Smooth muscle cell (in vitro differentiated cells): Measurements from ENCODE around the gene DAAM2. TPM values are rescaled to one million over a fixed set of nuclear protein-coding genes. Genes with fewer than 3 reads are reported as not detected.

Experiments
- DNase-seq: peaks from one replicate; lab custom pipeline; 2025; ENCODE audit not compliant: unreplicated experiment; lab: John Stamatoyannopoulos, UW
- H2AFZ ChIP-seq: fragments of 200-600 bp; sonication (generic); 2 replicates; pipeline ENCODE4 v1.6.0; 2016; ENCODE audit warnings: antibody characterized with exemption, low read depth, mild to moderate bottlenecking
- H3F3A ChIP-seq: fragments of 200-600 bp; sonication (generic); 2 replicates; pipeline ENCODE4 v1.6.0; 2017; ENCODE audit warnings: antibody characterized with exemption, low read depth
- H3K27ac ChIP-seq: fragments of 200-600 bp; sonication (generic); 2 replicates; pipeline ENCODE4 v1.5.1; 2016; ENCODE audit warnings: low read depth, mild to moderate bottlenecking
- H3K27me3 ChIP-seq: fragments of 200-600 bp; sonication (generic); 2 replicates; pipeline ENCODE4 v1.6.1; 2016; ENCODE audit warnings: low read depth, mild to moderate bottlenecking
- H3K36me3 ChIP-seq: fragments of 200-600 bp; sonication (generic); 2 replicates; pipeline ENCODE4 v1.5.1; 2016; ENCODE audit warnings: low read depth
- H3K4me1 ChIP-seq: fragments of 200-600 bp; sonication (generic); 2 replicates; pipeline ENCODE4 v1.5.1; 2016; ENCODE audit warnings: low read depth
- H3K4me2 ChIP-seq: fragments of 200-600 bp; sonication (generic); 2 replicates; pipeline ENCODE4 v1.6.0; 2016; ENCODE audit warnings: mild to moderate bottlenecking
- H3K4me3 ChIP-seq: fragments of 200-600 bp; sonication (generic); 2 replicates; pipeline ENCODE4 v1.5.1; 2016; ENCODE audit warnings: mild to moderate bottlenecking
- H3K79me2 ChIP-seq: fragments of 200-600 bp; sonication (generic); 2 replicates; pipeline ENCODE4 v1.6.0; 2016; ENCODE audit warnings: low read depth, mild to moderate bottlenecking
- H3K9ac ChIP-seq: fragments of 200-600 bp; sonication (generic); 2 replicates; pipeline ENCODE4 v1.6.0; 2016; ENCODE audit warnings: low read depth
- H3K9me3 ChIP-seq: fragments of 200-600 bp; sonication (generic); replicated peaks from 2 replicates; pipeline ENCODE4 v1.5.1; 2016; ENCODE audit warnings: low read depth
- H4K20me1 ChIP-seq: fragments of 200-600 bp; sonication (generic); 2 replicates; pipeline ENCODE4 v1.6.0; 2016; ENCODE audit warnings: low read depth
- CTCF ChIP-seq: fragments of 200-600 bp; sonication (generic); IDR thresholded peaks from 2 replicates; pipeline ENCODE4 v1.5.1; 2017; ENCODE audit warnings: borderline replicate concordance, mild to moderate bottlenecking, antibody characterized with exemption; ENCODE audit not compliant: insufficient read depth, poor library complexity, severe bottlenecking
- WGBS: methylation state at CpG from one replicate; pipeline ENCODE4 v1.1.7; 2016; ENCODE audit warnings: low lambda C conversion rate; 5-methylcytosine and 5-hydroxymethylcytosine counted together
- polyA plus RNA-seq: library from polyadenylated mRNA; unstranded; fragments of >200 nt; fragmentation: Nextera tagmentation; extraction: Ambion mirVana; gene quantifications from 2 replicates; pipeline ENCODE4 v1.2.1, GENCODE V29; 2016
- total RNA-seq: library from RNA; depleted of rRNA; stranded (reverse); fragments of >200 nt; gene quantifications from 2 replicates; pipeline ENCODE4 v1.2.3, GENCODE V29; 2014

Gene DAAM2
- total and polyA plus RNA-seq, 2 experiments from 2014 or later = 26.5 to 29.8 TPM

DNA sequence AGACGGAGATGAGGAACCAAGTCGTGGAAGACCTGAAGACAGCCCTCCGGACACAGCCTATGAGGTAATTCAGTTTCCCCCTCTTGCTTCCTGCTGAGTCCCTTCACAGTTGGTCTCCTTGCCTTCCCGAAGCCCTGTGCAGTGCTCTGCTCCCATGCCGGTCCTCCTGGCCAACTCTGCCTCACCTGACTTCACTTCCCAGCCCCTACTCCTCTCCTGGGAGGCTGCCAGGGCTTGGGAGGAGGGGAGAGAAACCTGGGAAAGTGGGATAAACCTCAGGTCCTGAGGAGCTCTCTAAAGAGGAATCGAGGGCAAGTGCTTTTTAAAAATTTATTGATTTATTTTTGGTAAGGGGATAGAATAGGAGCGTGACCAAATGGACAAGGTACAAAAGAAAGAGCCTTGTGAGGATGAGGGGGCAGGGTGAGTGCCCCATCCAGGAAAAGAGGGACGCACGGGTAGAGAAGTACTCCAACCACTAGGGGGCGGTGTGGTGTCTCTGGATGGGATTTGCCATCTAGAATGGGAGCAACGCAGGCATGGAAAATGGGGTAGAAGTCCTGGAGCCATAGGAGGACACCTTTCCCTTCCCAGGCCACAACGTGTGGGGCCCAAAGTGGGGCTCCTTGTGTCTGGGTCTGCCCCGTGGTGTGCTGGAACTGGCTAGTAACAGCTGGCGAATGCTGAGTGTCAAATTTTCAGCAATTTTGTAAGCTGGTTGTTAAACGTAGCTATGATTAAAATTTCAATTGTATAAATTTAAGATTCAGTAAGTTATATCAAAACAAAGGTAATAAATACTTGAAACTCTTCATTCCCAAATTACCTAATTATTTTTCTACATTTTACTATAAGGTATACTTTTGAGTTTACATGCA is 73.1 kb downstream of the DAAM2 start:
- no peak for DNase-seq
- H3K79me2 ChIP-seq = no peaks in the 10 kb centered on the region

DNA sequence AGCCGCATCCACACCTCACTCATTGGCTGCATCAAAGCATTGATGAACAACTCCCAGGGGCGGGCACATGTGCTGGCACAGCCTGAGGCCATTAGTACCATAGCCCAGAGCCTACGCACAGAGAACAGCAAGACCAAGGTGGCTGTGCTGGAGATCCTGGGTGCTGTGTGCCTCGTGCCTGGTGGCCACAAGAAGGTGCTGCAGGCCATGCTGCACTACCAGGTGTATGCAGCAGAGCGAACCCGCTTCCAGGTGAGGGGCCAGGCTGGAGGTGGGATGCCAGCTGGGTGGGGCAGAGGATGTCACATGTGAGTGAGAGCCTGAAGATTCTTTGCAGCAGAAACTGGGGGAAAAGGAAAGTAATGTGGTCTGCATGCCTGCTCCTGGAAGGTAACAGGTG is 75.4 kb downstream of the DAAM2 start:
- Histone ChIP-seq H3K27me3 (no peaks in the 10 kb centered on the region), H3K4me2 (no peak overlapping the region), H4K20me1 (no peaks in the 10 kb centered on the region), H3K4me3 (no peak overlapping the region), H2AFZ (no peak overlapping the region), H3K4me1 (no peaks in the 10 kb centered on the region), H3K36me3 (no peaks in the 10 kb centered on the region), H3F3A (no peaks in the 10 kb centered on the region), H3K9me3 (no peaks in the 10 kb centered on the region), H3K9ac (no peak overlapping the region), H3K27ac (no peak overlapping the region), H3K79me2 (no peaks in the 10 kb centered on the region)
- no peak for DNase-seq
- WGBS = 89% methylated on average over 6 of the region's 6 CpGs
- TF ChIP-seq CTCF = no peak

More for the DNA sequence above, 73.1 kb downstream of the DAAM2 start:
- no peak overlapping the region for H3K4me3 ChIP-seq
- H3F3A ChIP-seq = no peaks in the 10 kb centered on the region
- H3K27ac ChIP-seq = no peak overlapping the region
- H3K9me3 ChIP-seq = no peaks in the 10 kb centered on the region
- no peaks in the 10 kb centered on the region for H3K27me3 ChIP-seq
- no peak overlapping the region for H3K9ac ChIP-seq
- 71% methylated on average over 15 of the region's 15 CpGs for WGBS
- H2AFZ ChIP-seq = no peak overlapping the region
- H3K4me2 ChIP-seq = no peak overlapping the region
- no peaks in the 10 kb centered on the region for H3K4me1 ChIP-seq
- TF ChIP-seq CTCF = peak; percentile 74
- H3K36me3 ChIP-seq = no peaks in the 10 kb centered on the region
- H4K20me1 ChIP-seq = no peaks in the 10 kb centered on the region

DNA sequence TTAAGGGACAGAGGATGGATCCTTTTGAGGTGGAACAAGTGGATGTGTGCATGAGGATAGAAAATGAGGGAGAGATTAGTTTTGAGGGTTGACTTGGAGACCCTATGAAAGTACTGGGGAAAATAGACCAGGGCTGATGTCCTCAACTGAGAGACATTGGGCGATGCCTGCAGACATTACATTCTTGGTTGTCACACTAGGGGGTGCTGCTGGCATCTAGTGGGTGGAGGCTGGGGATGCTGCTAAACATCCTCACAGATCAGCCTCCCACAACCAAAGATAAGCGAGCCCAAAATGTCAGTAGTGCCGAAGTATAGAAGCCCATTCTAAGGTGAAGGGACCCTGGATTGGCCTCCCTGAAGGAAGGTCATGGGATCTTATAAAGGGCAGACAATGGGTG is 78.8 kb downstream of the DAAM2 start:
- Histone ChIP-seq H3K9ac (no peak overlapping the region), H3K4me2 (no peak overlapping the region), H3K4me1 (no peaks in the 10 kb centered on the region), H3K9me3 (no peaks in the 10 kb centered on the region), H2AFZ (no peak overlapping the region), H3K79me2 (no peaks in the 10 kb centered on the region), H3K36me3 (peaks cover 10% of the 10 kb centered on the region), H3F3A (no peaks in the 10 kb centered on the region), H3K27me3 (no peaks in the 10 kb centered on the region), H3K4me3 (no peak overlapping the region), H4K20me1 (no peaks in the 10 kb centered on the region), H3K27ac (no peak overlapping the region)
- 97% methylated on average over 3 of the region's 3 CpGs for WGBS
- DNase-seq = no peak
- TF ChIP-seq CTCF = no peak

GRCh38 chr6:39873439-39873838 is 81.3 kb downstream of the DAAM2 start:
- H3K4me2 ChIP-seq = no peak overlapping the region
- 95% methylated on average over 3 of the region's 3 CpGs for WGBS
- peaks cover 10% of the 10 kb centered on the region for H3K36me3 ChIP-seq
- no peak overlapping the region for H3K4me3 ChIP-seq
- no peak for TF ChIP-seq CTCF
- no peaks in the 10 kb centered on the region for H3F3A ChIP-seq
- no peaks in the 10 kb centered on the region for H4K20me1 ChIP-seq
- no peak overlapping the region for H3K9ac ChIP-seq
- no peaks in the 10 kb centered on the region for H3K9me3 ChIP-seq
- H2AFZ ChIP-seq = no peak overlapping the region
- no peak overlapping the region for H3K27ac ChIP-seq
- DNase-seq = no peak
- H3K27me3 ChIP-seq = no peaks in the 10 kb centered on the region
- H3K4me1 ChIP-seq = no peaks in the 10 kb centered on the region
- no peaks in the 10 kb centered on the region for H3K79me2 ChIP-seq
